H1 (cell line): ENCODE results near the gene ARMC9. TPM values are rescaled to one million over a fixed set of nuclear protein-coding genes. Genes with fewer than 3 reads are reported as not detected.

Experiments
- CTCF ChIA-PET: fragments of 300-600 bp; sonication (Branson Sonifier 250); formaldehyde crosslinking; loops from one replicate; lab custom pipeline; 2021; ENCODE audit not compliant: partially characterized antibody; lab: Charles Lee
- POLR2A ChIA-PET: fragments of 300-600 bp; sonication (Branson Sonifier 250); formaldehyde crosslinking; loops from one replicate; lab custom pipeline; 2021; ENCODE audit warnings: inconsistent platforms; ENCODE audit not compliant: partially characterized antibody; lab: Charles Lee
- DNase-seq, 2 experiments: peaks; one replicate each; pipeline versions ENCODE4 v3.0.0 to v3.0.0-alpha.2; 2010 to 2022; ENCODE audit warnings: low spot score in 2 of 2, low read depth in 1 of 2, mixed read lengths in 1 of 2
- FAIRE-seq: peaks from 2 replicates; lab custom pipeline; 2011; peaks lifted over from hg19 to GRCh38; lab: Jason Lieb, UNC
- H2AFZ ChIP-seq: 2 replicates; pipeline ENCODE4 v1.8.1; 2012; ENCODE audit warnings: low read length, inconsistent platforms
- H2AK5ac ChIP-seq: 2 replicates; pipeline ENCODE4 v1.6.1; 2013; ENCODE audit warnings: low read depth, low read length
- H2BK120ac ChIP-seq: replicated peaks from 2 replicates; pipeline ENCODE3; 2013; ENCODE audit warnings: low read depth, low read length, inconsistent platforms
- H2BK12ac ChIP-seq: 2 replicates; pipeline ENCODE4 v1.6.1; 2013; ENCODE audit warnings: low read depth, low read length
- H2BK15ac ChIP-seq: 2 replicates; pipeline ENCODE4 v1.6.1; 2013; ENCODE audit warnings: low read length
- H2BK20ac ChIP-seq: 2 replicates; pipeline ENCODE4 v1.6.1; 2013; ENCODE audit warnings: low read length
- H2BK5ac ChIP-seq: 2 replicates; pipeline ENCODE4 v1.6.1; 2013; ENCODE audit warnings: low read depth, low read length
- H3K14ac ChIP-seq: 2 replicates; pipeline ENCODE4 v1.6.1; 2013; ENCODE audit warnings: inconsistent platforms; ENCODE audit not compliant: insufficient read length
- H3K18ac ChIP-seq: 2 replicates; pipeline ENCODE4 v1.6.1; 2013; ENCODE audit warnings: low read length; ENCODE audit errors: extremely low read depth
- H3K23ac ChIP-seq: 2 replicates; pipeline ENCODE4 v1.6.1; 2013; ENCODE audit warnings: inconsistent platforms; ENCODE audit not compliant: insufficient read length
- H3K23me2 ChIP-seq: 2 replicates; pipeline ENCODE4 v1.6.1; 2013; ENCODE audit warnings: low read depth, low read length
- H3K27ac ChIP-seq: 2 replicates; pipeline ENCODE4 v1.6.1; 2011; ENCODE audit warnings: low read depth, low read length, inconsistent platforms
- H3K27me3 ChIP-seq, 4 experiments: replicated peaks in 1 of 4; 1 replicate in 1 of 4; 2 replicates in 3 of 4; pipeline versions ENCODE4 v1.6.1 to v1.8.1; 2011 to 2013; ENCODE audit warnings: low read length in 3 of 4, mild to moderate bottlenecking in 3 of 4, inconsistent platforms in 2 of 4, mixed read lengths in 2 of 4, moderate library complexity in 1 of 4; ENCODE audit not compliant: control insufficient read depth in 3 of 4, insufficient read depth in 3 of 4; ENCODE audit errors: extremely low read depth in 1 of 4
- H3K36me3 ChIP-seq, 4 experiments: 2 replicates each; pipeline versions ENCODE4 v1.6.1 to v1.8.1; 2011 to 2013; ENCODE audit warnings: mild to moderate bottlenecking in 4 of 4, low read length in 3 of 4, moderate library complexity in 2 of 4, control low read depth in 1 of 4, inconsistent platforms in 1 of 4; ENCODE audit not compliant: insufficient read depth in 4 of 4, control insufficient read depth in 2 of 4
- H3K4ac ChIP-seq: replicated peaks from 2 replicates; pipeline ENCODE3; 2013; ENCODE audit warnings: low read length, low read depth, mixed read lengths, inconsistent platforms; ENCODE audit not compliant: insufficient read length
- H3K4me1 ChIP-seq, 4 experiments: replicated peaks in 1 of 4; 1 replicate in 1 of 4; 2 replicates in 3 of 4; pipeline versions ENCODE4 v1.6.1 to v1.8.1; 2011 to 2013; ENCODE audit warnings: low read length in 3 of 4, inconsistent platforms in 2 of 4, mixed read lengths in 1 of 4; ENCODE audit not compliant: insufficient read depth in 4 of 4, control insufficient read depth in 3 of 4
- H3K4me2 ChIP-seq, 2 experiments: 2 replicates each; pipeline versions ENCODE4 v1.6.1 to v1.8.1; 2011 to 2013; ENCODE audit warnings: low read depth in 2 of 2, low read length in 2 of 2, control low read depth in 1 of 2, inconsistent platforms in 1 of 2, mild to moderate bottlenecking in 1 of 2; ENCODE audit not compliant: insufficient read depth in 1 of 2
- H3K4me3 ChIP-seq, 4 experiments: fragments of 200-600, 300-600 bp in 1 of 4; sonication (generic), shearing (Covaris generic), sonication (Bioruptor Twin) in 1 of 4; 2 replicates each; pipeline versions ENCODE4 v1.5.1 to v1.8.1; 2011 to 2016; ENCODE audit warnings: low read length in 4 of 4, low read depth in 3 of 4, control low read depth in 2 of 4, inconsistent platforms in 2 of 4, mild to moderate bottlenecking in 2 of 4, mixed read lengths in 1 of 4, moderate library complexity in 1 of 4; ENCODE audit not compliant: insufficient read depth in 2 of 4; ENCODE audit errors: extremely low read depth in 1 of 4
- H3K56ac ChIP-seq: replicated peaks from 2 replicates; pipeline ENCODE3; 2013; ENCODE audit warnings: low read depth, mild to moderate bottlenecking, mixed read lengths, low read length, inconsistent platforms; ENCODE audit not compliant: insufficient read length
- H3K79me1 ChIP-seq: 2 replicates; pipeline ENCODE4 v1.6.1; 2013; ENCODE audit warnings: low read depth, low read length, control low read depth
- H3K79me2 ChIP-seq, 2 experiments: 2 replicates each; pipeline versions ENCODE4 v1.6.1 to v1.8.1; 2012 to 2013; ENCODE audit warnings: low read length in 2 of 2, mild to moderate bottlenecking in 2 of 2, inconsistent platforms in 1 of 2; ENCODE audit not compliant: insufficient read depth in 2 of 2, control insufficient read depth in 1 of 2
- H3K9ac ChIP-seq, 4 experiments: replicated peaks in 1 of 4; 1 replicate in 1 of 4; 2 replicates in 3 of 4; pipeline versions ENCODE4 v1.6.1 to v1.8.1; 2011 to 2013; ENCODE audit warnings: low read depth in 3 of 4, low read length in 3 of 4, control low read depth in 2 of 4, mild to moderate bottlenecking in 2 of 4, moderate library complexity in 2 of 4, inconsistent platforms in 1 of 4; ENCODE audit errors: extremely low read depth in 1 of 4
- H3K9me3 ChIP-seq, 2 experiments: 2 replicates each; pipeline versions ENCODE4 v1.6.1 to v1.8.1; 2012 to 2013; ENCODE audit warnings: mild to moderate bottlenecking in 2 of 2, moderate library complexity in 2 of 2, control low read depth in 1 of 2, inconsistent platforms in 1 of 2, low read depth in 1 of 2, low read length in 1 of 2, mixed read lengths in 1 of 2; ENCODE audit not compliant: insufficient read depth in 2 of 2
- H4K20me1 ChIP-seq, 2 experiments: replicated peaks in 1 of 2; 2 replicates each; pipeline versions ENCODE3 to v1.8.1; 2011 to 2013; ENCODE audit warnings: inconsistent platforms in 2 of 2, low read length in 2 of 2, mild to moderate bottlenecking in 1 of 2; ENCODE audit not compliant: insufficient read depth in 2 of 2, control insufficient read depth in 1 of 2
- H4K5ac ChIP-seq: 2 replicates; pipeline ENCODE4 v1.6.1; 2013; ENCODE audit warnings: low read length, low read depth, mixed read lengths, inconsistent platforms; ENCODE audit not compliant: insufficient read length
- H4K8ac ChIP-seq: 2 replicates; pipeline ENCODE4 v1.8.0; 2013; ENCODE audit warnings: mild to moderate bottlenecking, moderate library complexity, low read length, inconsistent platforms; ENCODE audit not compliant: insufficient read depth; ENCODE audit errors: extremely low read depth
- H4K91ac ChIP-seq: replicated peaks from 2 replicates; pipeline ENCODE3; 2013; ENCODE audit warnings: low read length, mixed read lengths, inconsistent platforms; ENCODE audit not compliant: insufficient read length
- RXRA ChIP-seq: IDR thresholded peaks from 2 replicates; pipeline ENCODE4 v1.6.1; 2011; ENCODE audit warnings: low read depth, mild to moderate bottlenecking, low read length, moderate library complexity; ENCODE audit not compliant: insufficient read depth
- WGBS, 2 experiments: shearing (Covaris generic) in 1 of 2; methylation state at CpG; one replicate each; pipeline versions ENCODE4 v1.1.6 to v1.1.7; 2013 to 2015; ENCODE audit warnings: low lambda C conversion rate in 2 of 2, mixed read lengths in 2 of 2, inconsistent platforms in 1 of 2, low coverage in 1 of 2, missing lambda C conversion rate in 1 of 2; ENCODE audit not compliant: insufficient replicate concordance in 2 of 2, insufficient coverage in 1 of 2, insufficient read length in 1 of 2; ENCODE audit errors: extremely low coverage in 1 of 2, missing lambda C conversion rate in 1 of 2; 5-methylcytosine and 5-hydroxymethylcytosine counted together
- polyA plus RNA-seq, 7 experiments: library from polyadenylated mRNA; depleted of rRNA in 3 of 7; stranded (reverse) in 5 of 7; unstranded in 2 of 7; fragments of >200 nt in 5 of 7; fragments of 200-250 nt in 2 of 7; gene quantifications; 1 replicate in 5 of 7; 2 replicates in 1 of 7; 4 replicates in 1 of 7; pipeline versions ENCODE4 v1.2.1 to v1.2.3, GENCODE V29; 2011 to 2013; ENCODE audit warnings: missing spikeins in 2 of 7, mixed read lengths in 2 of 7
- total RNA-seq: library from RNA; stranded (reverse); fragmentation: NEBNext Ultra II Directional; extraction: Animal tissue kit (Norgen Biotek cat#: 25700); gene quantifications from 2 replicates; pipeline ENCODE4 v1.2.1, GENCODE V29; 2021

The ARMC9 gene
- total and polyA plus RNA-seq, 2 of the 8 experiments (the other 6 are each of a cell fraction or from before 2014, with no cell fraction given) = 23.2 to 36.1 TPM

DNA sequence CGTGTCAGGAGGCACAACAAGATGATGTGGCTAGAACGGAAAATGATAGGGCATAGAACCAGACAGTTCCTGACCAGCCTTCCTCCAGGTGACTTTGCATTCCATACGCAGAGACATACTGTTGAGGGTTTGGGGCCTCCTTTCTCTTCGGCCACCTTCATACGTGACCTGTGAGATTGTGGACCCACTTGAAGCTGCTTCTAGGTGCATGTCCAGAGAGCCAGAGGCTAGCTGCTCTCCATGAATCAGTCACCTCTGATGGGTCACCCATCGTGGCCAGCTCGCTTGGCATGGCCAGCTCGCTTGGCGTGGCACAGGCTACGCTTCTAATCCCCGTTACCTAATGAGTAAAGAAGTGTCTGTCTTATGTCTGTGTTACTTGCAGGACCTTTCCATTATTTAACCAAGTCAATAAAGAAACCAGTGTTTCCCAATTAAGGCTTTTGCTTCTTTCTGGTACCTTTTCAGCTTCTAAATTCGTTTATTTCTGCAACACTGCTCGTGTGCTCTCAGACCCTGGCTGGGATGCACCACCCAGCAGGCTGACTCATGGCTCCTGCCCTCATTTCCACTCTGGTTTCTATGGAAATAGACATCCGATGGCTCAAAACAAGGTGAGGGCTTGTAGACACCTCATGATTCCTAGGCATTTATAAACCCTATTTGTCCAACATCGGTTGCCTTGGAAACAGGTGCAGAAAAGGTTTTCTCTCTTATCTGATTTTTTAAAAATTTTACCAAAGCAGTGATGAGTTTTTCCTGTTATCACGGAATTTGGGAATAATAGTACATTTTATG lies 110.4 kb downstream of the ARMC9 start:
- H3K4me2 ChIP-seq = no peak overlapping the region

More for the DNA sequence above, 110.4 kb downstream of the ARMC9 start:
- Histone ChIP-seq H2BK12ac (no peak overlapping the region; the same call in 1 of the 2 replicates), H3K79me2 (no peaks in the 10 kb centered on the region), H3K9me3 (no peaks in the 10 kb centered on the region), H4K8ac (no peak overlapping the region), H3K4me1 (no peaks in the 10 kb centered on the region; a peak in 1 of 7 replicates), H4K91ac (no peak overlapping the region), H3K18ac (no peak overlapping the region), H2BK120ac (no peak overlapping the region), H3K56ac (no peak overlapping the region), H3K23me2 (no peaks in the 10 kb centered on the region), H2AK5ac (no peak overlapping the region), H3K27ac (no peak overlapping the region), H3K23ac (no peak overlapping the region), H3K14ac (no peak overlapping the region), H2BK15ac (no peak overlapping the region), H3K27me3 (no peaks in the 10 kb centered on the region), H4K5ac (no peak overlapping the region), H2BK5ac (peak overlapping the region; percentile 15; the same call in 1 of the 2 replicates), H3K4ac (no peak overlapping the region), H3K9ac (no peak overlapping the region), H2AFZ (no peak overlapping the region), H4K20me1 (no peaks in the 10 kb centered on the region), H2BK20ac (no peak overlapping the region), H3K4me3 (no peak overlapping the region), H3K79me1 (no peaks in the 10 kb centered on the region), H3K36me3 (no peaks in the 10 kb centered on the region)
- WGBS, 2 experiments = 94% methylated on average over 16 of the region's 16 CpGs; no CpG with 5 or more reads in 1 of the 2 experiments
- POLR2A ChIA-PET = interaction anchor here (1.3 kb wide), 2 partner anchors 102 to 143 kb away, joined by 3 to 4 read pairs; no protein-coding TSS in a partner anchor
- TF ChIP-seq RXRA = no peak
- DNase-seq (no peak), FAIRE-seq (no peak)
- CTCF ChIA-PET = interaction anchor here (0.8 to 3.0 kb wide), 10 partner anchors 8 to 302 kb away, joined by 3 to 28 read pairs (median 3); no protein-coding TSS in a partner anchor
